ENCODE data around the gene CACNA1E. TPM values are rescaled to one million over a fixed set of nuclear protein-coding genes. Genes with fewer than 3 reads are reported as not detected.

Gene CACNA1E
- total RNA-seq, 4 donors from 2014 or later = 0.03 to 0.15 TPM; not detected in 2

GRCh38 chr1:181791721-181792120, 308.4 kb downstream of the CACNA1E start:
- no peak for DNase-seq (ENCODE audit: low spot score in 2 of 2)
- no peak overlapping the region for H3K4me3 ChIP-seq (ENCODE audit: low read depth, poor library complexity, severe bottlenecking)
- 54 to 68% methylated on average over 6 of the region's 6 CpGs for WGBS, 2 donors
- intact Hi-C loops (cut with DNase I; ENCODE audit: low total_unique reads) = no loop called here
- TF ChIP-seq POLR2A (IDR thresholded peaks at IDR 0.05) (no peak), CTCF (IDR thresholded peaks at IDR 0.05) (no peak)

- no peak for DNase-seq (ENCODE audit: low spot score in 2 of 2)
- TF ChIP-seq POLR2A (IDR thresholded peaks at IDR 0.05) = no peak
- TF ChIP-seq CTCF (IDR thresholded peaks at IDR 0.05) = no peak
- intact Hi-C loops (cut with DNase I; ENCODE audit: low total_unique reads) = no loop called here
- WGBS, 2 donors = 83 to 89% methylated on average over 7 of the region's 7 CpGs
- H3K4me3 ChIP-seq (ENCODE audit: low read depth, poor library complexity, severe bottlenecking) = no peak overlapping the region
These were observed 310.5 kb downstream of the CACNA1E start for GRCh38 chr1:181793831-181794230.

- WGBS, 2 donors = 45 to 50% methylated on average over 3 of the region's 3 CpGs
These were observed 311.0 kb downstream of the CACNA1E start for GRCh38 chr1:181794332-181794731.

GRCh38 chr1:181798191-181798926, 315.0 kb downstream of the CACNA1E start:
- TF ChIP-seq POLR2A (IDR thresholded peaks at IDR 0.05) (no peak), CTCF (IDR thresholded peaks at IDR 0.05) (no peak)
- DNase-seq (ENCODE audit: low spot score in 2 of 2) = no peak
- 91 to 92% methylated on average over 32 of the region's 32 CpGs for WGBS, 2 donors
- H3K4me3 ChIP-seq (ENCODE audit: low read depth, poor library complexity, severe bottlenecking) = no peak overlapping the region
- intact Hi-C loops (cut with DNase I; ENCODE audit: low total_unique reads) = no loop called here

More at GRCh38 chr1:181794332-181794731, 311.0 kb downstream of the CACNA1E start:
- intact Hi-C loops (cut with DNase I; ENCODE audit: low total_unique reads) = no loop called here
- H3K4me3 ChIP-seq (ENCODE audit: low read depth, poor library complexity, severe bottlenecking) = no peak overlapping the region
- DNase-seq (ENCODE audit: low spot score in 2 of 2) = no peak
- TF ChIP-seq POLR2A (IDR thresholded peaks at IDR 0.05) (no peak), CTCF (IDR thresholded peaks at IDR 0.05) (no peak)

- no peak for TF ChIP-seq CTCF (IDR thresholded peaks at IDR 0.05)
- no peak for TF ChIP-seq POLR2A (IDR thresholded peaks at IDR 0.05)
- H3K4me3 ChIP-seq (ENCODE audit: low read depth, poor library complexity, severe bottlenecking) = no peak overlapping the region
- DNase-seq (ENCODE audit: low spot score in 2 of 2) = no peak
- intact Hi-C loops (cut with DNase I; ENCODE audit: low total_unique reads) = no loop called here
- 59 to 63% methylated on average over 1 of the region's 1 CpG for WGBS, 2 donors
These were observed 318.3 kb downstream of the CACNA1E start for GRCh38 chr1:181801617-181802016.

- intact Hi-C loops (cut with DNase I; ENCODE audit: low total_unique reads) = no loop called here
- no peak overlapping the region for H3K4me3 ChIP-seq (ENCODE audit: low read depth, poor library complexity, severe bottlenecking)
- WGBS, 2 donors = 80 to 94% methylated on average over 3 of the region's 3 CpGs
- TF ChIP-seq CTCF (IDR thresholded peaks at IDR 0.05) = no peak
- DNase-seq (ENCODE audit: low spot score in 2 of 2) = no peak
These were observed 319.1 kb downstream of the CACNA1E start for GRCh38 chr1:181802466-181802865.

All from lower leg skin (tissue), 4 donors.